Caco-2 (cell line): ENCODE measurements around the gene ANXA8. TPM values are rescaled to one million over a fixed set of nuclear protein-coding genes. Genes with fewer than 3 reads are reported as not detected.

Experiments used
- BruUV-seq: library from RNA; stranded (reverse); fragments of 400-500 nt; replicated peaks from 2 replicates; lab custom pipeline; 2021; lab: Mats Ljungman, UMichigan
- CTCF ChIA-PET: fragments of 300-600 bp; sonication (Branson Sonifier 250); formaldehyde crosslinking; loops from one replicate; lab custom pipeline; 2022; ENCODE audit warnings: antibody characterized with exemption; lab: Charles Lee
- POLR2A ChIA-PET: fragments of 300-600 bp; sonication (Branson Sonifier 250); formaldehyde crosslinking; loops from one replicate; lab custom pipeline; 2022; ENCODE audit warnings: antibody characterized with exemption; lab: Charles Lee
- DNase-seq, 2 experiments: peaks; one replicate each; pipeline versions ENCODE4 v3.0.0 to v3.0.0-alpha.2; 2020 to 2022
- H3K27me3 ChIP-seq: replicated peaks from 2 replicates; pipeline ENCODE4 v1.6.0; 2011; ENCODE audit warnings: low read length; ENCODE audit not compliant: control insufficient read depth, insufficient read depth
- H3K36me3 ChIP-seq: 2 replicates; pipeline ENCODE4 v1.5.1; 2011; ENCODE audit warnings: low read length; ENCODE audit not compliant: control insufficient read depth, insufficient read depth
- H3K4me1 ChIP-seq: fragments of 250-450 bp; sonication (Bioruptor Pico); 2 replicates; pipeline ENCODE4 v1.5.1; 2020; ENCODE audit warnings: mild to moderate bottlenecking
- H3K4me3 ChIP-seq: 2 replicates; pipeline ENCODE4 v1.5.1; 2011; ENCODE audit warnings: low read depth, mild to moderate bottlenecking, control low read depth, low read length
- H3K9me3 ChIP-seq: fragments of 250-450 bp; sonication (Bioruptor Pico); 2 replicates; pipeline ENCODE4 v1.5.1; 2020; ENCODE audit warnings: mild to moderate bottlenecking, moderate library complexity
- H3K27ac Mint-ChIP-seq: one replicate; pipeline ENCODE4 v1.8.0; 2022; ENCODE audit warnings: mixed read lengths; ENCODE audit not compliant: unreplicated experiment
- H3K27me3 Mint-ChIP-seq: one replicate; pipeline ENCODE4 v1.8.0; 2022; ENCODE audit warnings: mixed read lengths; ENCODE audit not compliant: insufficient read depth, unreplicated experiment
- H3K36me3 Mint-ChIP-seq: one replicate; pipeline ENCODE4 v1.8.0; 2022; ENCODE audit warnings: mild to moderate bottlenecking, mixed read lengths; ENCODE audit not compliant: insufficient read depth, unreplicated experiment
- H3K4me1 Mint-ChIP-seq: one replicate; pipeline ENCODE4 v1.8.0; 2022; ENCODE audit warnings: low read depth, mixed read lengths; ENCODE audit not compliant: unreplicated experiment
- H3K4me3 Mint-ChIP-seq: one replicate; pipeline ENCODE4 v1.8.0; 2022; ENCODE audit warnings: mild to moderate bottlenecking, moderate library complexity, mixed read lengths; ENCODE audit not compliant: unreplicated experiment
- H3K9me3 Mint-ChIP-seq: one replicate; pipeline ENCODE4 v1.8.0; 2022; ENCODE audit warnings: mixed read lengths; ENCODE audit not compliant: unreplicated experiment
- CTCF ChIP-seq, 2 experiments: fragments of 200-600 bp in 1 of 2; IDR thresholded peaks; 1 replicate in 1 of 2; 2 replicates in 1 of 2; pipeline versions ENCODE4 v1.5.1 to v1.8.0; 2011 to 2022; ENCODE audit warnings: antibody characterized with exemption in 1 of 2, control low read depth in 1 of 2, inconsistent platforms in 1 of 2, low read depth in 1 of 2, low read length in 1 of 2, mild to moderate bottlenecking in 1 of 2, moderate library complexity in 1 of 2; ENCODE audit not compliant: insufficient read depth in 1 of 2, severe bottlenecking in 1 of 2, unreplicated experiment in 1 of 2
- intact Hi-C: fragments of 100-400 bp; cut with micrococcal nuclease; formaldehyde crosslinking; loops from one replicate; pipeline ENCODE4 v1.10.0; 2022; ENCODE audit not compliant: unreplicated experiment
- total RNA-seq: library from RNA; stranded (reverse); gene quantifications from 2 replicates; pipeline ENCODE4 v1.2.3, GENCODE V29; 2022

ANXA8 gene
- total RNA-seq, 1 experiment from 2014 or later = 20.9 TPM

GRCh38 chr10:47418321-47418720 lies 65.6 kb downstream of the ANXA8 start:
- TF ChIP-seq CTCF (IDR thresholded peaks at IDR 0.05; ENCODE audit: insufficient read depth in 1 of 2, low read depth in 1 of 2, low read length in 1 of 2, severe bottlenecking in 1 of 2, unreplicated experiment in 1 of 2) = no peak
- Mint-ChIP-seq H3K36me3 (no peaks in the 10 kb centered on the region), H3K27ac (no peak overlapping the region), H3K4me1 (peaks cover 20% of the 10 kb centered on the region), H3K9me3 (no peaks in the 10 kb centered on the region), H3K4me3 (no peak overlapping the region), H3K27me3 (no peaks in the 10 kb centered on the region)
- Histone ChIP-seq H3K9me3 (no peaks in the 10 kb centered on the region), H3K4me1 (peaks cover 15% of the 10 kb centered on the region), H3K36me3 (no peaks in the 10 kb centered on the region), H3K27me3 (no peaks in the 10 kb centered on the region), H3K4me3 (no peak overlapping the region)
- no TSS peak for BruUV-seq
- CTCF ChIA-PET = no interaction called here
- intact Hi-C loops = no loop called here
- POLR2A ChIA-PET = no interaction called here
- no peak for DNase-seq

Other genes with a start within 250 kb of the ANXA8 start
- gene GDF10, start 183.9 kb downstream of the ANXA8 start, total RNA-seq = not detected in 2 replicates
- not detected in 2 replicates for gene GDF2, start 161.7 kb downstream of the ANXA8 start, total RNA-seq
- not detected in 2 replicates for gene RBP3, start 135.8 kb downstream of the ANXA8 start, total RNA-seq
- 5.6 and 8.7 TPM in 2 replicates for gene ZNF488, start 99.8 kb downstream of the ANXA8 start, total RNA-seq
- not detected in 2 replicates for gene FAM25G, start 7.6 kb upstream of the ANXA8 start, total RNA-seq
- 20.7 and 26.1 TPM in 2 replicates for gene AGAP9, start 39.5 kb upstream of the ANXA8 start, total RNA-seq